Measurements from ENCODE around the gene SAPCD2.
"Not testable (repeated sequence)": the region's sequence is repeated elsewhere in the genome, so short reads cannot be mapped to it uniquely, and the experiment has no call there.

Gene SAPCD2

DNA sequence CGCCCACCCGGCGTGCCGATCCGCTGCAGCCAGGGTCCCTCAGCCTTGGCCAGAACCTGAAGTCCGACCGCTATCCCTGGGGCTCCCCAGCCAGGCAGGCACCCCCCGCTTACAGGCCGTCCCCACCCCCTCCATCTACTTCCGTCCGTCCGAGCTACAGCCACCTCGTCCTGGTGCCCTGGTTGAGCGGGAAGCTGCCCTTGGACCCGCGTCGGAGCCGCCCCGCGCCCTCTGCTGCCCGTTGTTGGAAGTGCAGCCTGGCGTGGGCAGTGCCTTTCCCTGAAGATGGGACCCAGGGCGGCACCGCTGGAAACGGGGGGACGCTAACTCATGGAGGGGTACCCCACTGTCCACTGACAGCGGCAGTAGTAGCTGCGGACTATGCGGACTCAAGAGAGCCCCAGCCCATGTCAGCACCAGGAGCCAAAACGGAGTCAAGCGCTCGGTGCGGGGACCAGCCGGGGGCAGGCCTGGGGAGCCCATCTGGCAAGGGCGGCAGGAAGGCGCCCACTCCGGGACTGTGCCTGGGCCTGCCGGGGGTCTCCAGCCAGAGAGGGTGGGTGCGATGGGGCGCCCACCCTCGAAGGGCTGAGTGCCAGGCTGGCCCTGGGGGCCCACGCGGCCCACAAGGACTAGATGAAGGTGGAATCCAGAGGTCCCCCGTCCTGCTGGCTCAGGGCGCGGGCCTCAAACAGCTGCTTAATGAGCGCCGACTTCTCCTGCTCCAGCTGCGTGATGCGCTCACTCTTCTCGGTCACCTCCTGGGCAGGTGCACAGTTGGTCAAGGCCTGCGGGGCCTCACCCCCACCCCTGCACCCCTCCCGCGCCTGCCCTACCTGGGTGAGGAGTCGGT is 6.1 kb downstream of the SAPCD2 start:
- DNase-seq = peak in 3 of 4 experiments; percentile 27 to 66 (median 61)

DNA sequence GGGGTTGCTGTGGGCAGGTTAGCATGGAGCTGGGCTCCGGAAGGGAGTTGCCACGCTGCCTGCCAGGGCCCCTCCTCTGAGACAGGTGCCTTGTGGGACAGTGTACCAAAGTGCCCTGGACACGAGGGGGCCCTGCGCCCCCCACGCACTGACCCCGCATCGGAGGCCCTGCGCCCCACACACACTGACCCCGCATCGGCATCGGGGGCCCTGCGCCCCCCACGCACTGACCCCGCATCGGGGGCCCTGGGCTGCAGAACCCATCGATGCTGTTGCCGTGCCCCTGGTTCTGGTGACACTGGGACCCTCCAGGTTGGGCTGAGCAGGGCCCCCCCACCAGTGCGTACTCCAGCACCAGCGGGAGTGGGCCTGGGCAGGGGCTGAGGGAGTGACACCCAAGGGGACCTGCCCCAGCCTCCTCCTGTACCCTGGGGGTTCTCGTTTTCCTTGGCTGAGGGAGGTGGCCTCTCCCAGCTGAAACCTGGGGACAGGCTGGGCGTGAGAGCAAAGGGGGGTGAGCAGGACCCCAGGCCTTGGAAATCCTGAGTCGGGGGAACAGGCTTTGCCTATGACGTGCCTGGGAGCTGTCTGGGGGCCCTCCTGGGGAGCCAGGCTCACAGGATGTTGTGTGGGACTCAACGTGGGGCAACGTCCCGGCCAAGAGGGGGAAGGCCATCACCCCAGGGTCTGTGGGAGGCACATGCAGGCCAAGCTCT is 6.9 kb downstream of the SAPCD2 start:
- DNase-seq = no peak

DNA sequence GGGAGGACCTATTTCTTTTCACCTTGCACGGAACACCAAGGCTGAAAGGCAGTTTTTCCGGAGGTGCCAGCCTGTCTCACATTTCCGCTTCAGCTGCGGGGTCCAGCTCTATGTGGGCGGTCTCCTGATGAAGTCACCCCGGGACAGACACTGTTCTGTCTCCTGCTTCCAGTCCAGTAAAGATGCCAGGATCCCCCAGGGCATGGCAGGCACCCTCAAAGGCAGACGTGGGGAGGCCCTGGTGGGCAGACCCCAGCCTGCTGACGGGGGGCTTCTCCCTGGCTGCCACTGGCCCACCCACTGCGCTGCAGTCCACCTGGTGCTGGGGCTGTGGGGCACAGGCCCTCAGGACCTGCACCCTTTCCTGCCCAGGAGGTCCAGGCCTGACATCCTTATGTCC is 7.6 kb downstream of the SAPCD2 start:
- not testable (repeated sequence) for DNase-seq

DNA sequence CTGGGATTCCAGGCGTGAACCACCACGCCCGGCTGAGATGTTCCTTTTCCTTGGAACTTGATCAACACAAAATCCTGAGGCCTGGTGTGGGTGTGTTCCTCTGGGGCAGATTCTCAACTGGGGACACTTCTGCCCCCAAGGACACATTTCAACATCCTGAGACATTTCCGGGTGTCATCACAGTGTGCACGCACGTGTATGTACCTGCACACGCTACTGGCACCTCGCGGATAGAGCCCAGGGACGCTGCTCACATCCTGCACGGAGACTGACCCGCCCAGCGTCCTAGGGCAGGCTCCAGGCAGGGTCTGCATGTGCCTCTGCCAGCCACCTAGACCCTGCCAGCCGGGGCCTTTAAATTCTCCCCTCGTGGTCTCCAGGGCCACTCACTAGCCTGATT is 8.0 kb downstream of the SAPCD2 start:
- DNase-seq = no peak

DNA sequence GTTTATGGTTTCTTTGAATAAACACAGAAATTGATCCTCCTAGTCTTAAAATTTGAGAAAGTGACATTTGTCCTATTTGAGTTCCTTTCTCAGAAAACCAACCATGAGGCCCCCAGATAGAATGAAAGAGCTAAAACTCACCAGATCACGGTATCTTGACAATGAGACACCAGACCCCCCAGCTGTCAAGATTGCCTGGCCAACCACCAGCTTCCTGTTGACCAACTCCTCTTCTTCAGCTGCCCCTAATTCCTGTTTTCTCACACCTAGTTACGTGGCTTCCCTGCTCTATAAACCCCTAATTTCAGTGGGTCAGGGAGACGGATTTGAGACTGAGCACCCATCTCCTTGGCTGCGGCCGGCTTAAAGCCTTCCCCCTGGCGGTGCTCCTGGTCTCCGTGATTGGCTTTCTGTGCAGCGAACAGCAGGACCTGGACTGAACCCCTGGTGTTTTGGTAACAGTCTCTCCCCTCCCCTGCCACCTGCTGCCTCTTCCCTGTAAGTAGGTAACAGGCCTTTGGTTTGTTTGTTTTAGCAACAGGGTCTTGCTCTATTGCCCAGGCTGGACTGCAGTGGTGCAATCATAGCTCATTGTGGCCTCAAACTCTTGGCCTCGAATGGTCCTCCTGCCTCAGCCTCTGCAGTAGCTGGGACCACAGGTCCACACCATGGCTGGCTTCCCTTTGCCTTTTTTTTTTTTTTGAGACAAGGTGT is 11.7 kb downstream of the SAPCD2 start:
- no peak for DNase-seq

DNA sequence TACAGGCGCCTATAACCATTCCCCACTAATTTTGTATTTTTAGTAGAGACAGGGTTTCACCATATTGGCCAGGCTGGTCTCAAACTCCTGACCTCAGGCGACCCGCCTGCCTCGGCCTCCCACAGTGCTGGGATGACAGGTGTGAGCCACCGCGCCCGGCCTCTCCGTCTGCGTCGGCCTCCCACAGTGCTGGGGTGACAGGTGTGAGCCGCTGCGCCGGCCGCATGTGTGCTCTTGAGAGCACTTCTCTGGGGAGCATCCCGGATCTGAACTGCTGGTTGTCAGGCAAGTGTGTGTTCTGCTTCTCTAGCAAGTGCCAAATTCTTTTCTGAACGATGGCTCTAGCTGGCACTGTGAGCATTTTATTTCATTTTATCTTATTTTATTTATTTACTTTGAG is 12.8 kb downstream of the SAPCD2 start:
- DNase-seq = no peak

DNA sequence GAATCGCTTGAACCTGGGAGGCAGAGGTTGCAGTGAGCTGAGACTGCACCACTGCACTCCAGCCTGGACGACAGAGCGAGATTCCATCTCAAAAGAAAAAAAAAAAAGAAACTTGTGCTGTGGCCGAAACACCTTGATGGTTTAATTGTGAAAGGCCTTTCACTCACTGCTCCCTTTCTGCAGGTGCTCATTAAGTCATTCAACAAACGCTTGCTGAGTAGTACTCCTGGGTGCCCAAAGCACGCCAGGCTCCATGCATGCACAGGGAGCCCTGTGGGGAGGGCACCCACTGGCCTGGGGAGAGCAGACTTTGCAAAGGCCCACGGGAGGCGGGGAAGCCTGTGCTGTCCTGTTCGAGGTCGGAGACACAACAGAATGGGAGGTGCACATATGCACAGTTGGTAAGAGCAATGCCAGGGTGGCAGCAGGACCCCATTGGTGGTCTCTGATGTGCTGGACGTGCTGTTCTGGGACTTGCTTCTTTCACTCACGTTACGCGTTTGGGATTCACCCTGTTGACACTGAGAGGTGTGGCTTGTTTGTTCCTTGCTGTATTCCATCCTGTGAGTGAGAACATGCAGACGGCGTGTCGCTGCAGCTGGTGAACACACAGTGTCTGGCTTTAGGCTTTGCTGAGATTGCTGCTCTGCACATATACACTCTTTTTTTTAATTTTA is 13.5 kb downstream of the SAPCD2 start:
- DNase-seq = no peak

DNA sequence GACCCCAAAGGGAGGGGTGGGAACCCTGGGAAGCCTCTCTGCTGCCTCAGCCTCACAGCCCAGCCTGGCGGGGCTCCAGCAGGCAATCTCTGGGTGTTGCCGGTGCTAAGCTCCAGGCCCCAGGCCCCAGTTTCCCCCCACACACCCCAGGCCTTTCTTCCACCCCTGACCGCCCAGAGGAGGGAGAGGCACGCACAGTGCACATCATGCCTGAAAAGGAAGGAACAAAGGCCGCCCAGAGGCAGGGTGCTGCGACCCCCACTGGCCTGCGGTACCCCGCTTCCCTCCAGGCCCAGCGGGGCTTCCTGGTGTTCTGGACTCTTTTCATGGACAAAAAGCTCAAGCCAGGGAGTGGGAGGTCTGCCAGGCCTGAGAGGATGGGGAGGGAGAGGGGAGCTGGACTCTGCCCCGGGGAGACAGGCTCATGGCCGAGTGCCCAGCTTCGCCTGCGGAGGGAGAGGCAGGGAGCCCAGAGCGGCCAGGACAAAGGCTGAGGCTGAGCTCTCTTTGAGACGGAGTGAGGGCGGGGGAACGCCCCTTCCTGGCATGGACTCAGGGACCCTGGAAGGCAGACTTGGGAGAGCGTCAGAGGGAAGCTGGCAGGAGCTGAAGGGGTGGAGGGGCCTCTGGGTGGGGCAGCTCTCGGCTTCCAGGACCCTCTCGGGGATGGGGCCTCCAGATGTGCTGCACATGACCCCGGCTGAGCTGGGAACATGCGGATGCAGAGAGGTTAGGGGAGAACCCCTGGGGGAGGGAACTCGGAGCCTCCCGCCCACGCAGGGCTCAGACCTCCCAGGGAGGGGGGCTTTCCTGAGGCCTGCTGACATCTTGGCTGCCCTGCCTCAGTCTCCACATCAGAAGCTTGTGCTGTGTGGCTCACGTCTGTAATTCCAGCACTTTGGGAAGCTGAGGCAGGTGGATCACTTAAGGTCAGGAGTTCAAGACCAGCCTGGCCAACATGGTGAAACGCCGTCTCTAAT is 14.7 kb downstream of the SAPCD2 start:
- DNase-seq = no peak

DNA sequence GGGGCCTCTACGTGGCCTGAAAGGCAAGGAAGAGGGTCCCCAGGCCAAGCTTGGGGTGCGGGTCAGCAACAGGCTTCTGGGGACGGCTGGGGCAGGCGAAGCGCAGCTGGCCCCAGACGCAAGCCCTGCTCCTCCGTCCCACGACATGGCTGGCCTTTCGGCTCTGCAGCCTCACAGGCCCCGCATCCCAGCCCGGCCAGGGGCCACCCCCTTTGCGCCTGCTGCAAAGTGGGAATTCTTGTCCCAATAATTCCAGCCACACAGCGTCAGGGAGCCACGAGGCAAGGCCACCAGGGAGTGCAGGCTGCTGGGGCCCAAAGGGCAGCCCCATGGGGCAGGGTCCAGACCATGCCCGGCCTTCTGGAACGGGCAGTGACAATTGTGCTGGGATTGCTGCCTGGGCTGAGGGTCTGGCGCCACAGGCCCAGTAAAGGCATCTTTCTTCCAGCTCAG is 15.4 kb downstream of the SAPCD2 start:
- DNase-seq = no peak

DNA sequence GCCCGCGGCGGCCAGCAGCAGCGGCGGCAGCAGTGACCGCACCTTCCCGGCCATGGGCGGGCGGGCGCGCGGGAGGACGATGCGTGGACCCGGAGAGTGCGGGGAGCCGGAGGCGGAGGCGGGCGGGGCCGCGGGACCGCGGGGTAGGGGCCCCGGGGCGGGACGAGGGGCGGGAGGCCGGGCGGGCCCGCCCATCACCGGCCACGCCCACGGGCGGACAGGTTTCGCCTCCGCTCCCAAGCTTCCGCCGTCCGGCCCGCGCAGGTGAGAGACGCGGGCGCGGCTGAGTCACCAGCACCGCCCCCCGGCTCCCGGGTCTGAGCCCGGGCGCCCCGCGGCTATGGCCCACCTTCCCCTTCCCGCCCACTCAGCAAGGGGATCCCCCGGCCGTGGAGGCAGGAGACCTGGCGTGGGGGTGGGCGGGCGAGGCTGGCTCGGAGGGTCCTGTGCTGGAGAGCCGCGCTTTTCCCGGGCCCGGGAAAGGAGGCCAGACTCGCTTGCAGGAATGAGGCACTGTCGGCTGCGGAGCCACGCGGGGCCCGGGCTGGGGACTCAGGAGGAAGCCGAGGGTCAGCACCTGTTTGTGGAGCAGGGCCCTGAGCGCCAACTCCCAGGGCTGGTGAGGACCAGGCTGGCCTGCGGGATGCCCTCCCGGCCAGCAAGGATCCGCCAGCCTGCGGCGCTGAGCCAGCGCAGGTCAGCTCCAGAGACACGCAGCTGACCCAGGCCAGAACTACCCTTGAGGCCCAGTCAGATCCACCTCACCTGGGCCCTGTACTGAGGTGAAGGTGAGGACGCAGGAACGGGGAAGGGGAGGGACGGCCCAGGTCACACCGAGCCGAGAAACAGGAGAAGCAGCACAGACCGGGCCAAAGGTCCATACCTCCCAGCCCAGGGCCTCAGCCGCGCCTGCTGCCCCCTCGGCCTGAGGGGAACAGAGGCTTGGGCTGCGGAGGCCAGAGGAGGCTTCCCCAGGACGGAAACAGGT is 16.1 kb downstream of the SAPCD2 start, which contains the start of gene ENTPD2:
ENTPD2 (minus strand) TSS at position 118 of the 988 bp plus-strand sequence; CDS start at position 54, 64 bp downstream.
- no peak for DNase-seq

DNA sequence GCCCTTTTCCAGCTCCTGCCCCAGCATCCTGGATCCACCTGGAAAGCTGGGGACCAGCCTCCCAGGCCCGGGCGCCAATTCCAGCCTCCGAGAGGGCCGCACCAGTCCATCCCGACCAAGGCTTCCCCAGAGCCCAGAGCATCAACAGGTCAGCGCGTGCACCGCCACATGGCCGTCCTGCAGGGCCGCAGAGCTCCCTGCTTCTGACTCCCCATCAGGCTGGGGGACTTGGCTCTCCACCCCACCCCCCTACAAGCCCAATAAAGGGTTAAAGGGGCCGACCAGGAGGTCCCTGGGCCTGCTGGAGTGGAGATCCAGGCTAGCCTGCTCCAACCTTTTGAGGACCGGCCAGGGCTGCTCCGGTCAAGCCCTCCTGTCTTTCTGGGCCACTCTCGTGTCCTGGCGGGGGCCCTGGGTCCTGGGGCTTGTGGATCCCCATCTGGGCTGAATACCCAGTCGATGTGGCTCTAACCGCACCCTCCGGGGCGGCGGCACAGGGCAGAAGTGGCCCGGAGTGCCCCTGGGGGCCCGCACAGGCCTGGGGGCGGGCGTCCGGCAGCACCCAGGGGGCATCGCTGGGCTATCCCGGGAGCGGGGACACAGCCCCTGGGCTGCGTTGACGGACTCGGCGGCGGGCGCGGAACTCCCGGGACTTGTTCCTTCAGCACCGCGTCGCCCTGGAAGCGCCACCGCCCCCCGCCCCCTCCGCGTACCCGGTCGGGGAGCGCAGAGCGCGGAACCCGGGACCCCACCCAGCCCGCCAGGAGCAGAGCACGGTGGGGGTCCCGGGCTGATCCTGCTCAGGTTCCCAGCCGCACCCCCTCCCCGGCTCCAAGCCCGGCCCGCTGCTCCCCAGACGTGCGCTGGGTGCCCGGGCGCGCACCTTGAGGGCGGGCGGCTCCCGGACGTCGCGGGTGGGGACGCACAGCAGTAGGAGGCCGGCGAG is 17.1 kb downstream of the SAPCD2 start:
- no peak for DNase-seq

DNA sequence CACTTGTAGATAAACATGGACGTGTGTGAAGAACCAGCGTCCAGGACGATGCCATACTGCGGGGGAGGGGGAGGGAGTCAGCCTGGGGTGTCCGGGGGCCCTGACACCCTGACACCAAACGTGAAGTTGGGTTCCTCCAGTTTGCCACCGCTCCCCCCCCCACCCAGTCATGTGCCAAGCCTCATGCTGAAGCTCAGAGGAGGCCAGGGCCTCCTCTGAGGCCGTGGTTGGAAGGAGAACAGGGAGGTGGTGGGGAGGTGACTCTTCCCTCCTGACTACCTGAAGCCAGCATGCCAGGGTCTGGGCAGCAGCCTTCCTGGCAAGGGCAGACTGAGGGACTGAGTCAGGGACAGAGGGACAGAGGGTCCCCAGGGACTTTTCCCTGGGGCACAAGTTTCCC is 18.1 kb downstream of the SAPCD2 start:
- no peak for DNase-seq

DNA sequence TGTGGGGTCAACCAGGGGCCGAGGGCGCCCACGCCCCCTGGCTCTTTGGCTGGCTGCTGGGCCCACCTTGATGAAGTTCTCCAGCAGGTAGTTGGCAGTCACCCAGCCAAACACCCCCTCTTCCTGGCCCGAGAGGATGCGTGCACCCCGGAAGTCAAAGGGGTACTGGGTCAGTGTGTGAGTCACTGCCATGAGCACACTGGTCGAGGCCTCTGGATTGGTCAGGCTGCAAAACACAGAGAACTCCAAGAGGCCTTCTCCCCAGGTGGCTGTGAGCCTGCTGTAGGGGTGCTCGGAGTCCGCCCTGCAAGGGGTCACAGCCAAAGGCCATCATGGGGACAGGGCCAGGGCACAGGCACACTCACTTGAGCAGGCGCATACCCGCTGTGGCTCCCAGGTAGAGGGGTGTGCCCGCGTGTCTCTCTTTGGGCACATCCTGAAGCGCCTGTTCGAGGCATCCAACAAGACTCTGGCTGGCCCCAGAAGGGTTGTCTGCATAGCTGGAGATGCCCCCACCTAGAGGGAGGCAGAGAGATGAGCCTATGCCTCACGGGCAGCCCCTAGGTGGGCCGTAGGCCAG is 19.1 kb downstream of the SAPCD2 start:
- DNase-seq = no peak

DNA sequence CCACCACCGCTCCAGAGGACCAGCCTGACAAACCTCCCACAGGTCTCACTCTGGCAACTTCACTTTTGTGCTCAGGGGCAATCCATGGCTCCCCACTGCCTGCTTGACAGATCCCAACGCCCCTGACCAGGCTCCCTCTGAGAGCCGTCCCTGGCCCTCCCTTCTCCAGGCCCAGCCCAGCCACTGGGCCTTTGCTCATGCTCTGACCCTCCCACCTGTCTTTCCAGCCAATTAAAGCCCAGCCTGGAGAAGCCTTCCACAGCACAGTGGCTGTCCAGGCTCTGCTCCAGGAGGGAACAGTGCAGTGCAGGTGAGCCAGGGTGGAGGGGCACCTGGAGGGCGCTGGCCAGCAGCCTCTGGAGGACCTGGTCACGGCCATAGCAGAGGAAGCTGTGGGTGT is 19.8 kb downstream of the SAPCD2 start:
- DNase-seq = no peak

DNA sequence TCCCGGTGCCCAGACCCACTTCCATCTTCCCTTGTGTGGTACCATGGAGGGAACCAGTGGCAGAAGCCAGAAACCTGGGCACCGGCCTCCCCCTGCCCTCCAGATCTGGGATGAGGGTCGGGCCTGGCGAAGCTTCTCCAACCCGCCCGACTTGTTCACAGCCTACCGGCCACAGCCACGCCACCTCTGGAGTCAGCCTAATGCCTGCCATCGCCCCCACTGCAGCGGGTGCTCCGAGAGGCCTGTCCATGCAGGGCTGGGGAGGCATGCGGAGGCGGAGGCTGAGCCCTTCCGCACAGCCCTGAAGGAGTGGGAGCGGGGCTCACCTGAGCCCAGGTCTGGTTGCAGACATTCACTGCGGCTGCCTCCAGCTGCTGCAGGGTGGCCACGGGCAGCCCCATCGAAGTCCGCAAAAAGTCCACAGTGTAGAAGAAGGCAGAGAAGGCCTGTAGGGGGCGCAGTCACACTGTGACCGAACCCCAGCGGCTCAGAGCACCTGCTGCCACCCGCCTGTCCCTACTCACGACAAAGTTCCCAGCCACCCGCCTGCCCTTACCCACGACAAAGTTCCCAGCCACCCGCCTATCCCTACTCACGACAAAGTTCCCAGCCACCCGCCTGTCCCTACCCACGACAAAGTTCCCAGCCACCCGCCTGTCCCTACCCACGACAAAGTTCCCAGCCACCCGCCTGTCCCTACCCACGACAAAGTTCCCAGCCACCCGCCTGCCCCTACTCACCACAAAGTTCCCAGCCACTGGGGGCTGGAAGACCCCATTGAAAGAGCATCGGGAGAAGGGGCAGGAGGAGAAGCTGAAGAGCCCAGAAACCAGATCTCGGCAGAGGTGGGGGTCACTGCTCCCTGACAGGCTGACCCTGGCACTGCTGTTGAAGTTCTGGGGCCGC is 20.6 kb downstream of the SAPCD2 start:
- peak in 2 of 4 experiments; percentile 32 to 46 for DNase-seq

DNA sequence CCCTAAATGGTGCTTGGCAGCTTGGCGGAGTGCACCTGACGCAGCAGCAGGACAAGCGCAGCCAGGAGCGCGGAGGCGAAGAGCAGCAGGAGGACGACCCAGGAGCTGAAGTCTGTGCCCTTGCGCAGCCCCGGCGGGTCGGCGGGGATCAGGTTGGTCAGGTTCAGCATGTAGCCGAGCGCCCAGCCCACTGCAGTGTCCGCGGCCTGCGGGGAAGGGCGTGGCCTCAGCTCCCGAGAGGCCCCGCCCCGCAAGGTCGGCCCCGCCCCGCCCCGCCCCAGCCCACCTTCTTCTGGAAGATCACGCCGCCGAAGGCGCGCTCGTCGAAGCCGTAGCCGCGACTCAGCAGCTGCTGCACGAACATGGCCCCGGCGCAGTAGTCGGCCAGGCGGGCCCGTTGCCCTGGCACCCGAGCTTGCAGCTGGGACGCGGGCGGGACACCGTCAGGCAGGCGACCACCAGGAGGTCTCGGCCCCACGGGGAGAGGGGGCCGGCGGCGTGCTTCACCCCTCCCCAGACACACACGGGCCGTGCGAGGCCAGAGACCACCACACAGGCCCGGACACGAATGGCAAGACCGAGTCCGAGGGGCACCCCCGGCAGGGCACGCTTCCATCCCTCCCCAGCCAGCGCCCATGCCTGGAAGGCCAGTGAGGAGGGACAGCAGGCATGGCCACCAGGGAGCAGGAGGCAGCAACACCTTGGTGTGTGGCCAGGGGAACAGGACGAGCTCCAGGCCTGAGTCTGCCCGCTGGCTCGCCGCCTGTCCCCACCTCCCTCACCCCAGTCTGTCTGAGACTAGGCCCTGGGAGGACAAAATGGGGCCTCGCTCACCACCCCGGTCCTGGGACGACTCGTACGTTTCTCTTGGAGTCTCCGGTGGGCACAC is 21.5 kb downstream of the SAPCD2 start:
- no peak for DNase-seq

Measured in activated CD4-positive, CD25-positive, alpha-beta regulatory T cell (primary cell).